SK-N-SH (cell line): ENCODE results near the gene SMIM14. TPM values are rescaled to one million over a fixed set of nuclear protein-coding genes. Genes with fewer than 3 reads are reported as not detected.

Experiments
- CTCF ChIA-PET: fragments of 300-600, 350-600 bp; formaldehyde crosslinking; extraction: SDS; loops from one replicate; lab custom pipeline; 2021; lab: Yijun Ruan, JAX
- POLR2A ChIA-PET: fragments of 350-600 bp; sonication (Branson Sonifier 250); formaldehyde crosslinking; extraction: SDS; loops from one replicate; lab custom pipeline; 2020; ENCODE audit warnings: antibody characterized with exemption, inconsistent platforms; lab: Yijun Ruan, JAX
- DNase-seq: peaks from one replicate; pipeline ENCODE4 v3.0.0; 2012
- H2AFZ ChIP-seq: fragments of 200-600 bp; sonication (generic); 2 replicates; pipeline ENCODE4 v1.8.1; 2016; ENCODE audit warnings: antibody characterized with exemption, mild to moderate bottlenecking, low read depth
- H3F3A ChIP-seq: fragments of 200-600 bp; sonication (generic); replicated peaks from 2 replicates; pipeline ENCODE3; 2016; ENCODE audit warnings: antibody characterized with exemption, mild to moderate bottlenecking; ENCODE audit not compliant: insufficient read depth
- H3K27ac ChIP-seq, 2 experiments: fragments of 200-500 bp in 1 of 2; fragments of 200-600 bp in 1 of 2; sonication (Bioruptor generic) in 1 of 2; sonication (generic), shearing (Covaris generic) in 1 of 2; 2 replicates each; pipeline versions ENCODE4 v1.5.1 to v1.6.1; 2014 to 2016; ENCODE audit warnings: low read depth in 2 of 2, inconsistent platforms in 1 of 2, low read length in 1 of 2, mild to moderate bottlenecking in 1 of 2, mixed read lengths in 1 of 2
- H3K27me3 ChIP-seq: fragments of 200-600 bp; sonication (generic), shearing (Covaris generic); 2 replicates; pipeline ENCODE4 v1.6.1; 2016; ENCODE audit warnings: mixed run types; ENCODE audit not compliant: insufficient read depth
- H3K36me3 ChIP-seq, 2 experiments: fragments of 200-500 bp in 1 of 2; fragments of 200-600 bp in 1 of 2; sonication (Bioruptor generic) in 1 of 2; sonication (generic) in 1 of 2; replicated peaks in 1 of 2; 2 replicates each; pipeline versions ENCODE3 to v1.5.1; 2014 to 2016; ENCODE audit warnings: low read length in 1 of 2, mild to moderate bottlenecking in 1 of 2; ENCODE audit not compliant: insufficient read depth in 2 of 2, control insufficient read depth in 1 of 2
- H3K4me1 ChIP-seq, 2 experiments: fragments of 200-500 bp in 1 of 2; fragments of 200-600 bp in 1 of 2; sonication (Bioruptor generic) in 1 of 2; sonication (generic), shearing (Covaris generic) in 1 of 2; 2 replicates each; pipeline versions ENCODE4 v1.5.1 to v1.6.1; 2014 to 2016; ENCODE audit warnings: low read depth in 1 of 2, low read length in 1 of 2, mixed run types in 1 of 2; ENCODE audit not compliant: insufficient read depth in 2 of 2, control insufficient read depth in 1 of 2
- H3K4me2 ChIP-seq: fragments of 200-600 bp; sonication (generic), shearing (Covaris generic); 2 replicates; pipeline ENCODE4 v1.6.1; 2017; ENCODE audit warnings: mixed run types
- H3K4me3 ChIP-seq, 2 experiments: fragments of 200-500 bp in 1 of 2; fragments of 200-600 bp in 1 of 2; sonication (Bioruptor generic) in 1 of 2; sonication (generic), shearing (Covaris generic) in 1 of 2; 2 replicates each; pipeline versions ENCODE4 v1.5.1 to v1.8.1; 2014 to 2016; ENCODE audit warnings: low read depth in 2 of 2, inconsistent platforms in 1 of 2, low read length in 1 of 2, mild to moderate bottlenecking in 1 of 2, mixed read lengths in 1 of 2, moderate library complexity in 1 of 2
- H3K79me2 ChIP-seq: fragments of 200-600 bp; sonication (generic); 2 replicates; pipeline ENCODE4 v1.8.1; 2017; ENCODE audit warnings: mild to moderate bottlenecking; ENCODE audit not compliant: insufficient read depth
- H3K9ac ChIP-seq: fragments of 200-600 bp; sonication (generic); 2 replicates; pipeline ENCODE4 v1.6.1; 2017; ENCODE audit warnings: mixed run types
- H3K9me2 ChIP-seq: fragments of 200-600 bp; sonication (generic); 2 replicates; pipeline ENCODE4 v1.6.1; 2017; ENCODE audit warnings: mixed run types
- H3K9me3 ChIP-seq: fragments of 200-600 bp; sonication (generic); 2 replicates; pipeline ENCODE4 v1.6.1; 2017; ENCODE audit warnings: mixed run types, mild to moderate bottlenecking, moderate library complexity
- H4K20me1 ChIP-seq: fragments of 200-600 bp; sonication (generic); 2 replicates; pipeline ENCODE4 v1.6.1; 2017; ENCODE audit warnings: mild to moderate bottlenecking, mixed run types; ENCODE audit not compliant: insufficient read depth
- ELF1 ChIP-seq: IDR thresholded peaks from 2 replicates; pipeline ENCODE4 v1.4.0; 2012
- EP300 ChIP-seq, 2 experiments: IDR thresholded peaks; 2 replicates each; pipeline versions ENCODE4 v1.4.0 to v1.6.1; 2012; ENCODE audit warnings: borderline replicate concordance in 1 of 2, low read depth in 1 of 2, low read length in 1 of 2
- EZH2phosphoT487 ChIP-seq: fragments of 200-600 bp; sonication (generic); IDR thresholded peaks from 2 replicates; pipeline ENCODE4 v1.6.1; 2017; ENCODE audit warnings: low read depth, mixed run types, mild to moderate bottlenecking, antibody characterized with exemption, moderate library complexity, borderline replicate concordance
- FOSL2 ChIP-seq: IDR thresholded peaks from 2 replicates; pipeline ENCODE4 v1.4.0; 2012; ENCODE audit warnings: low read depth, mild to moderate bottlenecking, moderate library complexity, borderline replicate concordance
- FOXJ3 ChIP-seq: sonication (generic); formaldehyde crosslinking; IDR thresholded peaks from 2 replicates; pipeline ENCODE4 v1.5.1; 2020; ENCODE audit warnings: mild to moderate bottlenecking, missing genetic modification reagents
- GATA2 ChIP-seq: sonication (generic); formaldehyde crosslinking; IDR thresholded peaks from 2 replicates; pipeline ENCODE4 v1.5.0; 2020; ENCODE audit warnings: mild to moderate bottlenecking, missing genetic modification reagents
- MXI1 ChIP-seq: IDR thresholded peaks from 2 replicates; pipeline ENCODE4 v1.6.1; 2012; ENCODE audit warnings: mild to moderate bottlenecking, low read depth, low read length, improper control_type of control experiment
- RCOR1 ChIP-seq: fragments of 150-350 bp; IDR thresholded peaks from 2 replicates; pipeline ENCODE4 v1.6.1; 2017; ENCODE audit warnings: antibody characterized with exemption, low read length
- RXRA ChIP-seq: IDR thresholded peaks from 2 replicates; pipeline ENCODE4 v1.4.0; 2012; ENCODE audit warnings: low read depth, mild to moderate bottlenecking, borderline replicate concordance
- SMC3 ChIP-seq: IDR thresholded peaks from 2 replicates; pipeline ENCODE4 v1.6.1; 2012; ENCODE audit warnings: low read depth, low read length, improper control_type of control experiment
- TAF1 ChIP-seq: IDR thresholded peaks from 2 replicates; pipeline ENCODE4 v1.6.1; 2012; ENCODE audit warnings: low read depth, mild to moderate bottlenecking, low read length, moderate library complexity, borderline replicate concordance
- TEAD4 ChIP-seq: IDR thresholded peaks from 2 replicates; pipeline ENCODE4 v1.4.0; 2012; ENCODE audit warnings: mild to moderate bottlenecking, borderline replicate concordance; ENCODE audit not compliant: insufficient read depth
- USF2 ChIP-seq: fragments of 150-350 bp; IDR thresholded peaks from 2 replicates; pipeline ENCODE4 v1.6.1; 2017; ENCODE audit warnings: antibody characterized with exemption, low read length, low read depth, borderline replicate concordance
- WGBS: methylation state at CpG from one replicate; pipeline ENCODE4 v1.1.6; 2017; ENCODE audit warnings: low lambda C conversion rate; 5-methylcytosine and 5-hydroxymethylcytosine counted together
- polyA plus RNA-seq, 3 experiments: library from polyadenylated mRNA; depleted of rRNA; stranded (reverse); fragments of >200 nt; gene quantifications; 2 replicates each; pipeline ENCODE4 v1.2.3, GENCODE V29; 2012
- TF ChIP-seq, protein P1 (sequence below): fragments of 200-600 bp; sonication (generic); IDR thresholded peaks from 2 replicates; pipeline ENCODE4 v1.6.1; 2017; ENCODE audit warnings: antibody characterized with exemption, mild to moderate bottlenecking, moderate library complexity
- TF ChIP-seq, protein P2 (sequence below): IDR thresholded peaks from 2 replicates; pipeline ENCODE4 v1.4.0; 2012; ENCODE audit warnings: low read depth, borderline replicate concordance
- TF ChIP-seq, protein P3 (sequence below): fragments of 150-350 bp; IDR thresholded peaks from 2 replicates; pipeline ENCODE4 v1.6.1; 2016; ENCODE audit warnings: mild to moderate bottlenecking, low read depth, low read length

The SMIM14 gene
- polyA plus RNA-seq, 1 of the 3 experiments (the other 2 are of a cell fraction): 12.6 TPM

- WGBS: 76% methylated on average over 3 of the region's 3 CpGs
- H2AFZ ChIP-seq: no peak overlapping the region
- H3K9ac ChIP-seq: no peak overlapping the region
- H3K4me3 ChIP-seq: no peak overlapping the region
- ChIA-PET POLR2A (no interaction called here), CTCF (no interaction called here)
- H3K4me2 ChIP-seq: no peak overlapping the region
- peaks cover 0 to 3% of the 10 kb centered on the region in 2 experiments for H3K36me3 ChIP-seq
- H3K4me1 ChIP-seq: no peaks in the 10 kb centered on the region; a peak in 1 of 4 replicates
- TF ChIP-seq ELF1: no peak
- TF ChIP-seq, protein P1, sequence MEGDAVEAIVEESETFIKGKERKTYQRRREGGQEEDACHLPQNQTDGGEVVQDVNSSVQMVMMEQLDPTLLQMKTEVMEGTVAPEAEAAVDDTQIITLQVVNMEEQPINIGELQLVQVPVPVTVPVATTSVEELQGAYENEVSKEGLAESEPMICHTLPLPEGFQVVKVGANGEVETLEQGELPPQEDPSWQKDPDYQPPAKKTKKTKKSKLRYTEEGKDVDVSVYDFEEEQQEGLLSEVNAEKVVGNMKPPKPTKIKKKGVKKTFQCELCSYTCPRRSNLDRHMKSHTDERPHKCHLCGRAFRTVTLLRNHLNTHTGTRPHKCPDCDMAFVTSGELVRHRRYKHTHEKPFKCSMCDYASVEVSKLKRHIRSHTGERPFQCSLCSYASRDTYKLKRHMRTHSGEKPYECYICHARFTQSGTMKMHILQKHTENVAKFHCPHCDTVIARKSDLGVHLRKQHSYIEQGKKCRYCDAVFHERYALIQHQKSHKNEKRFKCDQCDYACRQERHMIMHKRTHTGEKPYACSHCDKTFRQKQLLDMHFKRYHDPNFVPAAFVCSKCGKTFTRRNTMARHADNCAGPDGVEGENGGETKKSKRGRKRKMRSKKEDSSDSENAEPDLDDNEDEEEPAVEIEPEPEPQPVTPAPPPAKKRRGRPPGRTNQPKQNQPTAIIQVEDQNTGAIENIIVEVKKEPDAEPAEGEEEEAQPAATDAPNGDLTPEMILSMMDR: no peak
- no peak for TF ChIP-seq FOSL2
- no peak for TF ChIP-seq GATA2
- no peak for TF ChIP-seq TAF1
- no peak for TF ChIP-seq USF2
- TF ChIP-seq RCOR1: no peak
- TF ChIP-seq, protein P2, sequence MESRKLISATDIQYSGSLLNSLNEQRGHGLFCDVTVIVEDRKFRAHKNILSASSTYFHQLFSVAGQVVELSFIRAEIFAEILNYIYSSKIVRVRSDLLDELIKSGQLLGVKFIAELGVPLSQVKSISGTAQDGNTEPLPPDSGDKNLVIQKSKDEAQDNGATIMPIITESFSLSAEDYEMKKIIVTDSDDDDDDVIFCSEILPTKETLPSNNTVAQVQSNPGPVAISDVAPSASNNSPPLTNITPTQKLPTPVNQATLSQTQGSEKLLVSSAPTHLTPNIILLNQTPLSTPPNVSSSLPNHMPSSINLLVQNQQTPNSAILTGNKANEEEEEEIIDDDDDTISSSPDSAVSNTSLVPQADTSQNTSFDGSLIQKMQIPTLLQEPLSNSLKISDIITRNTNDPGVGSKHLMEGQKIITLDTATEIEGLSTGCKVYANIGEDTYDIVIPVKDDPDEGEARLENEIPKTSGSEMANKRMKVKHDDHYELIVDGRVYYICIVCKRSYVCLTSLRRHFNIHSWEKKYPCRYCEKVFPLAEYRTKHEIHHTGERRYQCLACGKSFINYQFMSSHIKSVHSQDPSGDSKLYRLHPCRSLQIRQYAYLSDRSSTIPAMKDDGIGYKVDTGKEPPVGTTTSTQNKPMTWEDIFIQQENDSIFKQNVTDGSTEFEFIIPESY: no peak
- TF ChIP-seq MXI1: no peak
- TF ChIP-seq RXRA: no peak
- no peak for TF ChIP-seq SMC3
- H3K27me3 ChIP-seq: no peaks in the 10 kb centered on the region
- no peaks in the 10 kb centered on the region for H3K79me2 ChIP-seq
- no peaks in the 10 kb centered on the region for H3F3A ChIP-seq
- no peaks in the 10 kb centered on the region for H3K9me2 ChIP-seq
- DNase-seq: no peak
- no peaks in the 10 kb centered on the region for H3K9me3 ChIP-seq
- H3K27ac ChIP-seq: no peak overlapping the region
- H4K20me1 ChIP-seq: no peaks in the 10 kb centered on the region
Measured at GRCh38 chr4:39648213-39648612, 9.5 kb upstream of the SMIM14 start.

DNA sequence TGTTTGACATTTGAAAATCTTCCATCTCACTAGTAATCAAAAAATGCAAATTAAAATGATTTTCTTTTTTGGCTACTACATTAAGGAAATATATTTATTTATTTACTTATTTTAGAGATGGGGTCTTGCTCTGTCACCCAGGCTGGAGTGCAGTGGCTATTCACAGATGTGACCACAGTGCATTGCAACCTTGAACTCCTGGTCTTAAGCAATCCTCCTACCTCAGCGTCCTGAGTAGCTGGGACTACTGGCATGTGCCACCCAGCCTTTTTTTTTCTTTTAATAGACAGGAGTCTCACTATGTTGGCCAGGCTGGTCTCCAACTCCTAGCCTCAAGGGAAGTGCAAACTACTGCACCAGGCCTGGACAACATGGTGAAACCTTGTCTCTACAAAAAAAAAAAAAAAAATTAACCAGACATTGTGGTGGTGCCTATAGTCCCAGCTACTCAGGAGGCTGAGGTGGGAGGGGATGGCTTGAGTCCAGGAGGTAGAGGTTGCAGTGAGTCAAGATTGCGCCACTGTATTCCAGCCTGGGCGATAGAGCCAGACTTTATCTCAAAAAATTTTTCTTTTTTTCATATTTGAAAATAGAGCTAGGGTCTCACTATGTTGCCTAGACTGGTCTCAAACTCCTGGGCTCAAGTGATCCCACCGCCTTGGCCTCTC, 4.4 kb upstream of the SMIM14 start:
- Histone ChIP-seq H3K4me2 (no peak overlapping the region), H3K27ac (no peak overlapping the region), H3K27me3 (no peaks in the 10 kb centered on the region), H3K79me2 (peaks cover 6% of the 10 kb centered on the region), H3K4me1 (peaks cover 3 to 6% of the 10 kb centered on the region in 2 experiments; a peak in 2 of 4 replicates), H3K9ac (no peak overlapping the region), H3K36me3 (peaks cover 0 to 3% of the 10 kb centered on the region in 2 experiments), H3K9me2 (no peaks in the 10 kb centered on the region), H3F3A (peaks cover 19% of the 10 kb centered on the region), H2AFZ (no peak overlapping the region), H3K9me3 (no peaks in the 10 kb centered on the region), H4K20me1 (no peaks in the 10 kb centered on the region), H3K4me3 (no peak overlapping the region)
- WGBS: 91% methylated on average over 4 of the region's 4 CpGs
- POLR2A ChIA-PET: interaction anchor here (0.6 kb wide), 1 partner anchor 138 kb away, joined by 5 read pairs; no protein-coding TSS in a partner anchor
- CTCF ChIA-PET: no interaction called here
- no peak for DNase-seq
- TF ChIP-seq, protein P1: no peak
- TF ChIP-seq, protein P3, sequence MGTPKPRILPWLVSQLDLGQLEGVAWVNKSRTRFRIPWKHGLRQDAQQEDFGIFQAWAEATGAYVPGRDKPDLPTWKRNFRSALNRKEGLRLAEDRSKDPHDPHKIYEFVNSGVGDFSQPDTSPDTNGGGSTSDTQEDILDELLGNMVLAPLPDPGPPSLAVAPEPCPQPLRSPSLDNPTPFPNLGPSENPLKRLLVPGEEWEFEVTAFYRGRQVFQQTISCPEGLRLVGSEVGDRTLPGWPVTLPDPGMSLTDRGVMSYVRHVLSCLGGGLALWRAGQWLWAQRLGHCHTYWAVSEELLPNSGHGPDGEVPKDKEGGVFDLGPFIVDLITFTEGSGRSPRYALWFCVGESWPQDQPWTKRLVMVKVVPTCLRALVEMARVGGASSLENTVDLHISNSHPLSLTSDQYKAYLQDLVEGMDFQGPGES: no peak
- TF ChIP-seq EP300 (IDR thresholded peaks at IDR 0.05; ENCODE audit: borderline replicate concordance in 1 of 2, low read depth in 1 of 2, low read length in 1 of 2) (no peak), RCOR1 (no peak), TEAD4 (no peak), FOXJ3 (CRISPR knock-in tag) (no peak), EZH2phosphoT487 (no peak), USF2 (no peak)
